ENCODE results near the gene DCLK1.

Gene DCLK1

DNA sequence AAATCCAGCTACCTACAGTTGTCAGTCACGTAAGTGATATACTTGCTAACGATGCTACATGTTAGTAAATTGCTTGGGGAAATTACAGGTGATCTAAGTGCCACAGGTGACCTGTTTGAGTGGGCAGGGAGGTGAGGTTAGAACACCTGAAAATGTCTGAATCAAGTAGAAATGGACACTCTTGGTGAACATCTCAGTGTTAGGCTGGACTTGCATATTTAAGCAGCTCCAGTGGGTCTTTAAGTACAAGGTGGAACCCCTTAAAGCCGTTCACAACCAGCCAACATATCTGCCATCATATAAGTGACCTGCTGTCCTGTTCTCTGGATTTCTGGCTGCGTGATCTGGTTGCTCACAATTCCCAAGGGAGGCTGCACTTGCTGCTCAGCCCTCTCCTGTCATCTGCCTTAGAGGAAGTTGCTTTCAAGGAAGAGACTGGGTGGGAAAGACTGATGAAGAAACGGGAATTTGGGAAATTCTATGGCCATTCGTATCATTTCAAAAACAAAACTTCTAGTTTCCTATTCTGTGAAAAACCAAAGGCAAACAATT, 244.0 kb downstream of the DCLK1 start:
- TF ChIP-seq, protein P1, sequence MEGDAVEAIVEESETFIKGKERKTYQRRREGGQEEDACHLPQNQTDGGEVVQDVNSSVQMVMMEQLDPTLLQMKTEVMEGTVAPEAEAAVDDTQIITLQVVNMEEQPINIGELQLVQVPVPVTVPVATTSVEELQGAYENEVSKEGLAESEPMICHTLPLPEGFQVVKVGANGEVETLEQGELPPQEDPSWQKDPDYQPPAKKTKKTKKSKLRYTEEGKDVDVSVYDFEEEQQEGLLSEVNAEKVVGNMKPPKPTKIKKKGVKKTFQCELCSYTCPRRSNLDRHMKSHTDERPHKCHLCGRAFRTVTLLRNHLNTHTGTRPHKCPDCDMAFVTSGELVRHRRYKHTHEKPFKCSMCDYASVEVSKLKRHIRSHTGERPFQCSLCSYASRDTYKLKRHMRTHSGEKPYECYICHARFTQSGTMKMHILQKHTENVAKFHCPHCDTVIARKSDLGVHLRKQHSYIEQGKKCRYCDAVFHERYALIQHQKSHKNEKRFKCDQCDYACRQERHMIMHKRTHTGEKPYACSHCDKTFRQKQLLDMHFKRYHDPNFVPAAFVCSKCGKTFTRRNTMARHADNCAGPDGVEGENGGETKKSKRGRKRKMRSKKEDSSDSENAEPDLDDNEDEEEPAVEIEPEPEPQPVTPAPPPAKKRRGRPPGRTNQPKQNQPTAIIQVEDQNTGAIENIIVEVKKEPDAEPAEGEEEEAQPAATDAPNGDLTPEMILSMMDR (IDR thresholded peaks at IDR 0.05), result no peak

DNA sequence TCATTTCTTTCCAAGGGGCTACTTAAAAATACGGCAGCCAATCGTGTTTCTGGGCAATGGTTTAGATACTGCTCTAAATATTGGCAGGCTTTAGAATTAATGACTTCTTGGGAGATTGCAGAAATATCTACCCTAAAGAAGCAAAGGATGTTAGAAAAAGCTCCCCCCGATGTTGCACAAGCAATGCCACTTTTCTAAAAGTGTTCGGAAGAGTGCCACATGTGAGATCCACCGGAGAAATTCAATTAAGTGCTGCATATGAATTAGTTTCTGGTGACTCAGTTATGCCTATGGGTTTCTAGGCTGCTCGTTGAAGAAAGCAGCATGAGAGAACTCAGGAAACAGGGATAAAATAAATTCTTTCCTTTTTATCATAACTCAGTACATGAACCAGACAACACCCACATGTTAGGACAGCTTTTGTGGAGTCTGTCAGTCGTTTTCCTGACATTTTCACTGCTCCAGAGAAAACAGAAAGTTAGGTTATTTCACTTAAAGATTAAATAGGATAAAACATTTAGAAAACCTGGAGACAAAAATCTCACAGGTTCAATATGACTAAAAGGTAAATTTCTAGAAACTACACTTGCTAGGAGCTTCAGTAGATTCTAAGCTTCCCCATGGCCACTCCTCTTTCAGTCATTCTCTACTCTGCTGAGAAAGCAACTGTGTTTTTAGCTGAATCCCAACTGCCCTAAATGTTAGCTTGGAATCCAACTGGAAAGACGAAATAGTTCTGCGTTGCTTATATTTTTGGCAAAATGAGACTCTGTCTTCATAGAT, 244.7 kb downstream of the DCLK1 start:
- TF ChIP-seq, protein P1 (IDR thresholded peaks at IDR 0.05), result no peak

DNA sequence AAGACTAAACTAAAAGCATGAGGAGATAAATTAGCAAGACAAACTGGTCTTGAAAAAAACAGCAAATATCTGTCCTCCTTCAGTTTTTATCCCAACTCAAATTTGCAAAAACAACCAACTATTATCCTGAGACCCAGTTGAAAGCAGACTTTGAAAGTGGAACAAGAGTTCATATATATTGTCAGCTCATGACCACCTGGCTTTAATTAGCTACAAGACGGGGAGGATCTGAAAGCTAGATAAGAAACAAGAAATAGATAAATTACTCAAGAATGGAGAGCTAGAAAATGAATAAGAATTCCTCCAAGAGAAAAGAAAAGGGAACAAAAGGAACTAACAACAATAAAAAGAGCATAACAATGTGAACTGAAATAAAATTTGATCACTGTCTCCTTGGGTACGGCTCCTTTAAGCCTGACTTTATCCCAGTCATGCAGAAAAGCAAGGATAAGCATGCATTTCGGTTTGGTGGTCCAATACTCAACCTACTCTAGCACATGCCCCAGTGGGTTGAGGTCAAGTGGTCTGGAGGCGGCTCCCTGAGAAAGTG, 246.9 kb downstream of the DCLK1 start:
- TF ChIP-seq, protein P1 (IDR thresholded peaks at IDR 0.05), result no peak

DNA sequence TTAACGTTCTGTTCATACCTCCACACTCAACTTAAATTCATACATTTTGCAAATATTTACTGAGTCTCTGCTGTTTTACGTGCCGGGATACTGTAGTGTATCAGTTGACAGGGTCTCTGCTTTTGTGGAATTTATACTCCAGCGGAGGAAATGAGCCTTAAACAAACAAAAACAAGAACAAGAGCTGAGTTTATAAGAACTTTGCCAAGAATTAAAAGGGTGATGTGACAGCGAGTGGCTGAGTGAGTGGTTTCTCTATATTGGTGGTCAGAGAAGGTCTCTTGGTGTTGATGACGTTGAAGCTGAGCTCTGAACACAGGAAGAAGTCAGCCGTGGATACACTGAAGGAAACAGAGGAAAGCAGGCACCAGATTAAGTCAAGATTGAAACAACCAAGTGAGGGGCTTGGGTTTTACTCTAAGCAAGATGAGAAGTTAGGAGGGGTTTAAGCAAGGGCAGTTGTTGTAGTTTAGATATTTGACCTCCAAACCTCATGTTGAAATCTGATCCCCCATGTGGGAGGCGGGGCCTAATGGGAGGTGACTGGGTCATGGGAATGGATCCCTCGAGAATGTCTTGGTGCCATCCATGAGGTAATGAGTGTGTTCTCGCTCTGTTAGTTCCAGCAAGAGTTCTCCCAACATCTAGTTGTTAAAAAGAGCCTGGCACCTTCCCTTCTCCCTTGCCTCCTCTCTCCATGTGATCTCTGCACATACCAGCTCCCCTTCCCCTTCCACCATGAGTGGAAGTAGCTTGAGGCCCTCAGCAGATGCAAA, 248.3 kb downstream of the DCLK1 start:
- TF ChIP-seq, protein P1 (IDR thresholded peaks at IDR 0.05), result no peak

DNA sequence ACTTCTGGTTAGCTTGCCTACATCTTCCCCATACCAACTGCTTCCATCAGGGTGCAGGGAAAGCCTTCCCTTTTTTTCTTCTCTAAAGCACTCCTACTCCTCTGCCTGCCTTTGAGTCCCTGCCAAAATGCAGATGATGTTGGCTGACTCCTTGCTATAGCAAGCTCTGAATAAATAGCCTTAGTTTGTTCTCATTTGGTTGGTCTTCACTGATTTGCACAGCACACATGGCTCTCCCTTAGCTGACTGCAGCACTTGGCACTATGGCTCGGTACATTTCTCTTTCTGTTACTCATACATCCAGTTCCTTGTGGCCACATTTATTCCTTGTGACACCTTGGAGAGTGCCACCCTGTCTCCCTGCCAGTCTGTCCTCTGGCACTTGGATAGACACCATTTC, 249.8 kb downstream of the DCLK1 start:
- TF ChIP-seq, protein P1 (IDR thresholded peaks at IDR 0.05), result no peak

DNA sequence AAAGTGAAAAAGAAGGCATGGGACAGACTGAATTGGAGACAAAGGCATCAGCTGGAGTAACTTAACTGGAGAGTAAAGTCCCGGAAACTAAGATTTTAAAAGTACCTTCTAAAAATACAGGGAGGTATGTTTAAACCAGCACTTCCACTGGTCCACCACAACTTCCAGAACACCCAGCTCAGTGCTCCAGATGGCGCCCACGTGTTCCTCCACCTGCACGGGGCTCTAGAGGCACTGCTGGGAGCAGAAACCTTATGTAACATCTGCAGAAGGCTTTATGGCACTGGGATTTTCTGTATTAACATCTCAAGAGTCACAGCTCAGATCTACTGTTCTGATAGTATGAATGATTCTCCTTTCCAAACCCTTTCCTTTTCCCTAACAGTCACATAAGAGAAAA, 252.1 kb downstream of the DCLK1 start:
- TF ChIP-seq, protein P1 (IDR thresholded peaks at IDR 0.05), result no peak

DNA sequence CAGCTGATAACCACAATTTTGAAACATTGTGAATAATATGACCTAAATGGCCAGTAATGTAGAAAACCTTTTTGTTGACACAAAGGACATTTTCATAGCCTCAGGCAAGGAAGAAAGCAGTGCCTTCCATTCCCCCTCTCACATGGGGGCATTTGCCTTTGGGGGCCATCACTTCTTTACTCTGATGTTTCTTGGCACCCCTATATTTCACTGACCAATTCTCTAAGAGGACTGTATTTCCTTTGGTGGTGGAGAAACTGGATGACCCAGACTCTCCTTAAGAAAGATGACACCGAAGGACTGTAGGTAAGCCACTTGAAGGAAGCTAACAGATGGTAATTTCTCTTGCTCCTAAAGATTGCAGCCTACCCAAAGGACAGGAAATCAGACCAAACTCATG, 254.6 kb downstream of the DCLK1 start:
- TF ChIP-seq, protein P1 (IDR thresholded peaks at IDR 0.05), result no peak
